K562 (cell line): ENCODE measurements around the gene OR52W1. TPM values are rescaled to one million over a fixed set of nuclear protein-coding genes. Genes with fewer than 3 reads are reported as not detected.

Experiments
- ATAC-seq: fragments of 200-7000 bp; cut with Tn5 transposase; 3 replicates; pipeline ENCODE4 v1.9.1; 2020; ENCODE audit warnings: moderate library complexity
- BruUV-seq: library from RNA; stranded (reverse); fragments of 400-500 nt; replicated peaks from 2 replicates; lab custom pipeline; 2021; lab: Mats Ljungman, UMichigan
- CTCF ChIA-PET: fragments of 300-600 bp; formaldehyde crosslinking; extraction: SDS; loops from one replicate; lab custom pipeline; 2021; ENCODE audit warnings: low intra/inter-chr PET ratio; lab: Yijun Ruan, JAX
- POLR2A ChIA-PET: fragments of 300-600, 350-650 bp; sonication (Branson Sonifier 250); formaldehyde crosslinking; extraction: SDS; loops from one replicate; lab custom pipeline; 2021; ENCODE audit warnings: antibody characterized with exemption, inconsistent platforms; lab: Yijun Ruan, JAX
- DNase-seq, 4 experiments: peaks; one replicate each; pipeline versions ENCODE4 v3.0.0 to v3.0.0-alpha.2; 2011 to 2018; ENCODE audit warnings: low spot score in 3 of 4, mixed read lengths in 3 of 4; ENCODE audit errors: extremely low read depth in 1 of 4
- FAIRE-seq: peaks from 2 replicates; lab custom pipeline; 2011; peaks lifted over from hg19 to GRCh38; lab: Jason Lieb, UNC
- H2AFZ ChIP-seq: 2 replicates; pipeline ENCODE4 v1.6.0; 2011; ENCODE audit warnings: low read depth, low read length, control low read depth, inconsistent platforms
- H3K27ac ChIP-seq: fragments of 200-600 bp; 3 replicates; pipeline ENCODE4 v1.8.0; 2011; ENCODE audit warnings: low read depth, mild to moderate bottlenecking, control low read depth, inconsistent platforms, low read length, moderate library complexity, mixed read lengths; ENCODE audit errors: extremely low read depth
- H3K27me3 ChIP-seq, 2 experiments: fragments of 300-600 bp in 1 of 2; 2 replicates in 1 of 2; 3 replicates in 1 of 2; pipeline versions ENCODE4 v1.6.0 to v1.8.0; 2011; ENCODE audit warnings: inconsistent platforms in 2 of 2, low read length in 2 of 2, mild to moderate bottlenecking in 1 of 2, mixed read lengths in 1 of 2, moderate library complexity in 1 of 2; ENCODE audit not compliant: control insufficient read depth in 2 of 2, insufficient read depth in 2 of 2
- H3K36me3 ChIP-seq: fragments of 300-600 bp; 3 replicates; pipeline ENCODE4 v1.8.0; 2011; ENCODE audit warnings: mild to moderate bottlenecking, low read length, inconsistent platforms; ENCODE audit not compliant: control insufficient read depth, insufficient read depth
- H3K4me1 ChIP-seq, 2 experiments: fragments of 200-600 bp in 1 of 2; replicated peaks in 1 of 2; 2 replicates in 1 of 2; 3 replicates in 1 of 2; pipeline versions ENCODE4 v1.5.1 to v1.8.0; 2011; ENCODE audit warnings: inconsistent platforms in 2 of 2, low read length in 2 of 2, mild to moderate bottlenecking in 1 of 2, mixed read lengths in 1 of 2, moderate library complexity in 1 of 2; ENCODE audit not compliant: control insufficient read depth in 2 of 2, insufficient read depth in 2 of 2
- H3K4me2 ChIP-seq: 2 replicates; pipeline ENCODE4 v1.6.1; 2011; ENCODE audit warnings: low read length, control low read depth, inconsistent platforms, mixed read lengths; ENCODE audit not compliant: insufficient read depth
- H3K4me3 ChIP-seq: fragments of 200-600 bp; sonication (generic), shearing (Covaris generic); 2 replicates; pipeline ENCODE4 v1.5.1; 2016; ENCODE audit warnings: control low read depth, inconsistent platforms
- H3K79me2 ChIP-seq: fragments of 200-600 bp; 3 replicates; pipeline ENCODE4 v1.8.0; 2011; ENCODE audit warnings: low read length, inconsistent platforms; ENCODE audit not compliant: control insufficient read depth, insufficient read depth
- H3K9ac ChIP-seq, 2 experiments: 2 replicates each; pipeline versions ENCODE4 v1.6.0 to v1.6.1; 2011; ENCODE audit warnings: low read depth in 2 of 2, low read length in 2 of 2, control low read depth in 1 of 2, inconsistent platforms in 1 of 2, mild to moderate bottlenecking in 1 of 2, mixed read lengths in 1 of 2; ENCODE audit not compliant: insufficient read depth in 1 of 2
- H3K9me1 ChIP-seq: one replicate; pipeline ENCODE4 v1.6.0; 2011; ENCODE audit warnings: inconsistent platforms, mild to moderate bottlenecking, low read length, moderate library complexity; ENCODE audit not compliant: control insufficient read depth, insufficient read depth
- H3K9me3 ChIP-seq: replicated peaks from 2 replicates; pipeline ENCODE4 v1.5.1; 2011; ENCODE audit warnings: low read depth, low read length, inconsistent platforms; ENCODE audit not compliant: control insufficient read depth, insufficient read depth
- H4K20me1 ChIP-seq: replicated peaks from 2 replicates; pipeline ENCODE4 v1.6.1; 2011; ENCODE audit warnings: low read length, inconsistent platforms, mixed read lengths; ENCODE audit not compliant: control insufficient read depth, insufficient read depth
- FOS ChIP-seq: IDR thresholded peaks from 3 replicates; pipeline ENCODE4 v1.6.1; 2011; ENCODE audit not compliant: insufficient read length; ENCODE audit errors: extremely low read depth
- HNRNPH1 ChIP-seq: fragments of 200-400 bp; formaldehyde crosslinking; optimal IDR thresholded peaks from 2 replicates; pipeline ENCODE3; 2017; ENCODE audit warnings: low read depth, mild to moderate bottlenecking, low read length, moderate library complexity
- NFIC ChIP-seq: fragments of 450-650 bp; IDR thresholded peaks from 2 replicates; pipeline ENCODE4 v1.6.1; 2017; ENCODE audit warnings: mild to moderate bottlenecking, inconsistent platforms
- POLR3G ChIP-seq: IDR thresholded peaks from 2 replicates; pipeline ENCODE4 v1.6.1; 2011; ENCODE audit not compliant: insufficient read length, insufficient replicate concordance; ENCODE audit errors: extremely low read depth
- SMARCA5 ChIP-seq: fragments of 450-650 bp; IDR thresholded peaks from 2 replicates; pipeline ENCODE4 v1.6.1; 2016
- SRSF3 ChIP-seq: fragments of 200-400 bp; formaldehyde crosslinking; IDR thresholded peaks from 2 replicates; pipeline ENCODE4 v1.6.1; 2016; ENCODE audit warnings: mild to moderate bottlenecking, low read length, moderate library complexity; ENCODE audit not compliant: insufficient read depth
- TEAD2 ChIP-seq: fragments of 450-650 bp; IDR thresholded peaks from 2 replicates; pipeline ENCODE4 v1.6.1; 2016; ENCODE audit warnings: missing genetic modification characterization, control low read depth, missing compliant biosample characterization
- ZNF140 ChIP-seq: fragments of 250-450 bp; sonication (Bioruptor Pico); IDR thresholded peaks from 2 replicates; pipeline ENCODE4 v1.8.0; 2021; ENCODE audit warnings: moderate library complexity, mild to moderate bottlenecking, inconsistent platforms
- ZNF212 ChIP-seq: fragments of 450-650 bp; formaldehyde crosslinking; IDR thresholded peaks from 2 replicates; pipeline ENCODE4 v1.4.0; 2020; ENCODE audit warnings: mild to moderate bottlenecking
- ZNF324 ChIP-seq: fragments of 250-450 bp; sonication (Bioruptor Pico); IDR thresholded peaks from 2 replicates; pipeline ENCODE4 v1.4.0; 2020; ENCODE audit warnings: mild to moderate bottlenecking
- ZNF668 ChIP-seq: fragments of 250-450 bp; sonication (Bioruptor Pico); IDR thresholded peaks from 2 replicates; pipeline ENCODE4 v1.8.0; 2022; ENCODE audit warnings: mild to moderate bottlenecking, inconsistent platforms
- WGBS: fragments of 100-300 bp; shearing (Covaris generic); methylation state at CpG from one replicate; pipeline ENCODE4 v1.1.6; 2016; ENCODE audit warnings: low coverage, mixed read lengths; ENCODE audit not compliant: insufficient coverage; ENCODE audit errors: missing lambda C conversion rate; 5-methylcytosine and 5-hydroxymethylcytosine counted together
- in situ Hi-C: fragments of 300-500 bp; cut with MboI; formaldehyde crosslinking; loops from 4 replicates; pipeline ENCODE4 v1.15.0; 2018; ENCODE audit warnings: inconsistent platforms, mixed read lengths
- intact Hi-C: fragments of 100-400 bp; cut with micrococcal nuclease; formaldehyde crosslinking; loops from 2 replicates; pipeline ENCODE4 v1.14.2; 2022
- polyA plus RNA-seq, 8 experiments: library from polyadenylated mRNA; depleted of rRNA in 4 of 8; stranded (reverse) in 5 of 8; unstranded in 3 of 8; fragments of >200 nt; fragmentation: Nextera tagmentation in 2 of 8; fragmentation: Illumina TruSeq in 1 of 8; extraction: Ambion mirVana in 2 of 8; extraction: Trizol in 1 of 8; gene quantifications; 2 replicates each; pipeline versions ENCODE4 v1.2.1 to v1.2.3, GENCODE V29; 2011 to 2014; ENCODE audit warnings: inconsistent platforms in 1 of 8, missing spikeins in 1 of 8
- total RNA-seq, 7 experiments: library from RNA; depleted of rRNA in 6 of 7; stranded (reverse); fragments of >200 nt in 6 of 7; fragmentation: Illumina TruSeq in 2 of 7; extraction: Trizol in 2 of 7; gene quantifications; 2 replicates each; pipeline versions ENCODE4 v1.2.1 to v1.2.3, GENCODE V29; 2011 to 2021; ENCODE audit warnings: low replicate concordance in 1 of 7
- TF ChIP-seq, protein P1 (sequence below), 2 experiments: fragments of 250-450 bp in 1 of 2; fragments of 450-650 bp in 1 of 2; sonication (Bioruptor Pico) in 1 of 2; IDR thresholded peaks; 2 replicates each; pipeline versions ENCODE4 v1.6.1 to v1.8.0; 2016 to 2021; ENCODE audit warnings: mild to moderate bottlenecking in 2 of 2, moderate library complexity in 2 of 2, missing compliant biosample characterization in 1 of 2, missing genetic modification characterization in 1 of 2
- TF ChIP-seq, protein P2 (sequence below): sonication (generic); formaldehyde crosslinking; IDR thresholded peaks from 2 replicates; pipeline ENCODE4 v1.8.1; 2022; ENCODE audit warnings: missing genetic modification reagents
- TF ChIP-seq, protein P3 (sequence below): fragments of 450-650 bp; formaldehyde crosslinking; conservative IDR thresholded peaks from 2 replicates; pipeline ENCODE4 v1.4.0; 2022; ENCODE audit warnings: mild to moderate bottlenecking, missing genetic modification characterization

Gene OR52W1
- total and polyA plus RNA-seq, 9 of the 15 experiments (the other 6 are each of a cell fraction or from before 2014, with no cell fraction given), result not detected

DNA sequence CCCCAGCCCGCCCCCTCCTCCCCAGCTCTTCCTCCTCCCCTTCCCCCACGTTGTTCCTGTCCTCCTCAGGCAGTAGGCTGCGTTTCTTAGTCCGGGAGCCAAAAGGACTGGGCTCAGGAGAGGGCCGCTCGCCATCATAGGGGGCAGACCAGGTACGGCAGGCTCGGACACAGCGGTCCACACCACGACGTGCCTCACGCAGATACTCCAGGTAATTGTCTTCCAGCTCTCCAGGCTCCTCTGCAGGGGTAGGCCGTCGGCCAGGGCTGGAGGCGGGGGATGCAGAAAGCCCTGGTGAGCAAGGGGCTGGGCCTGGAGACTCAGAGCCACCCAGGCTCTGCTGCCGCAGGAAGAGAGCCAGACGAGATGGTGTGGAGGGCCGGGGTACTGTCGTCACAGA, 18.7 kb downstream of the OR52W1 start:
- H2AFZ ChIP-seq, result no peak overlapping the region
- 89% methylated on average over 12 of the region's 19 CpGs for WGBS
- H3K4me2 ChIP-seq, result no peak overlapping the region
- peaks cover 75% of the 10 kb centered on the region; the same call in 2 of the 3 replicates for H3K36me3 ChIP-seq
- no peaks in the 10 kb centered on the region for H3K79me2 ChIP-seq
- ChIA-PET POLR2A (interaction anchor here (0.9 kb wide), 1 partner anchor 13 kb away, joined by 3 read pairs; no protein-coding TSS in a partner anchor), CTCF (no interaction called here)
- no peak overlapping the region for H3K4me3 ChIP-seq
- no peak overlapping the region for H3K9ac ChIP-seq
- H4K20me1 ChIP-seq, result no peaks in the 10 kb centered on the region
- BruUV-seq, result no TSS peak
- no peak overlapping the region for H3K27ac ChIP-seq
- in situ Hi-C loops, result no loop called here
- H3K4me1 ChIP-seq, result peaks cover 0 to 3% of the 10 kb centered on the region in 2 experiments; a peak in 1 of 5 replicates
- DNase-seq (no peak), FAIRE-seq (no peak), ATAC-seq (no peak)
- intact Hi-C loops, result no loop called here
- H3K9me1 ChIP-seq, result no peaks in the 10 kb centered on the region
- no peaks in the 10 kb centered on the region for H3K27me3 ChIP-seq
- no peak for TF ChIP-seq ZNF140 (CRISPR knock-in tag)
- no peak for TF ChIP-seq HNRNPH1
- TF ChIP-seq, protein P1, sequence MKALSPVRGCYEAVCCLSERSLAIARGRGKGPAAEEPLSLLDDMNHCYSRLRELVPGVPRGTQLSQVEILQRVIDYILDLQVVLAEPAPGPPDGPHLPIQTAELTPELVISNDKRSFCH (CRISPR knock-in tag; IDR thresholded peaks at IDR 0.05), result no peak
- TF ChIP-seq, protein P1 (tag; IDR thresholded peaks at IDR 0.05), result no peak
- TF ChIP-seq POLR3G, result no peak
- TF ChIP-seq SRSF3, result no peak
- no peak for TF ChIP-seq TEAD2 (tag)
- no peak for TF ChIP-seq ZNF212 (CRISPR knock-in tag)
- TF ChIP-seq ZNF324, result no peak
- TF ChIP-seq ZNF668, result no peak
- no peak for TF ChIP-seq FOS
- TF ChIP-seq, protein P2, sequence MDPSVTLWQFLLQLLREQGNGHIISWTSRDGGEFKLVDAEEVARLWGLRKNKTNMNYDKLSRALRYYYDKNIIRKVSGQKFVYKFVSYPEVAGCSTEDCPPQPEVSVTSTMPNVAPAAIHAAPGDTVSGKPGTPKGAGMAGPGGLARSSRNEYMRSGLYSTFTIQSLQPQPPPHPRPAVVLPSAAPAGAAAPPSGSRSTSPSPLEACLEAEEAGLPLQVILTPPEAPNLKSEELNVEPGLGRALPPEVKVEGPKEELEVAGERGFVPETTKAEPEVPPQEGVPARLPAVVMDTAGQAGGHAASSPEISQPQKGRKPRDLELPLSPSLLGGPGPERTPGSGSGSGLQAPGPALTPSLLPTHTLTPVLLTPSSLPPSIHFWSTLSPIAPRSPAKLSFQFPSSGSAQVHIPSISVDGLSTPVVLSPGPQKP (CRISPR knock-in tag), result no peak
- no peak for TF ChIP-seq SMARCA5
- TF ChIP-seq, protein P3, sequence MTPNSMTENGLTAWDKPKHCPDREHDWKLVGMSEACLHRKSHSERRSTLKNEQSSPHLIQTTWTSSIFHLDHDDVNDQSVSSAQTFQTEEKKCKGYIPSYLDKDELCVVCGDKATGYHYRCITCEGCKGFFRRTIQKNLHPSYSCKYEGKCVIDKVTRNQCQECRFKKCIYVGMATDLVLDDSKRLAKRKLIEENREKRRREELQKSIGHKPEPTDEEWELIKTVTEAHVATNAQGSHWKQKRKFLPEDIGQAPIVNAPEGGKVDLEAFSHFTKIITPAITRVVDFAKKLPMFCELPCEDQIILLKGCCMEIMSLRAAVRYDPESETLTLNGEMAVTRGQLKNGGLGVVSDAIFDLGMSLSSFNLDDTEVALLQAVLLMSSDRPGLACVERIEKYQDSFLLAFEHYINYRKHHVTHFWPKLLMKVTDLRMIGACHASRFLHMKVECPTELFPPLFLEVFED, result no peak
- TF ChIP-seq NFIC, result no peak
- H3K9me3 ChIP-seq, result no peaks in the 10 kb centered on the region
